C4-2B (cell line): ENCODE measurements around the gene FHOD3.

Experiments
- ZFX ChIP-seq: fragments of 450-650 bp; IDR thresholded peaks from 2 replicates; pipeline ENCODE4 v1.6.1; 2017
- TF ChIP-seq, protein P1 (sequence below): fragments of 450-650 bp; conservative IDR thresholded peaks from 2 replicates; pipeline ENCODE4 v1.5.1; 2017; ENCODE audit warnings: mild to moderate bottlenecking

- TF ChIP-seq, protein P1, sequence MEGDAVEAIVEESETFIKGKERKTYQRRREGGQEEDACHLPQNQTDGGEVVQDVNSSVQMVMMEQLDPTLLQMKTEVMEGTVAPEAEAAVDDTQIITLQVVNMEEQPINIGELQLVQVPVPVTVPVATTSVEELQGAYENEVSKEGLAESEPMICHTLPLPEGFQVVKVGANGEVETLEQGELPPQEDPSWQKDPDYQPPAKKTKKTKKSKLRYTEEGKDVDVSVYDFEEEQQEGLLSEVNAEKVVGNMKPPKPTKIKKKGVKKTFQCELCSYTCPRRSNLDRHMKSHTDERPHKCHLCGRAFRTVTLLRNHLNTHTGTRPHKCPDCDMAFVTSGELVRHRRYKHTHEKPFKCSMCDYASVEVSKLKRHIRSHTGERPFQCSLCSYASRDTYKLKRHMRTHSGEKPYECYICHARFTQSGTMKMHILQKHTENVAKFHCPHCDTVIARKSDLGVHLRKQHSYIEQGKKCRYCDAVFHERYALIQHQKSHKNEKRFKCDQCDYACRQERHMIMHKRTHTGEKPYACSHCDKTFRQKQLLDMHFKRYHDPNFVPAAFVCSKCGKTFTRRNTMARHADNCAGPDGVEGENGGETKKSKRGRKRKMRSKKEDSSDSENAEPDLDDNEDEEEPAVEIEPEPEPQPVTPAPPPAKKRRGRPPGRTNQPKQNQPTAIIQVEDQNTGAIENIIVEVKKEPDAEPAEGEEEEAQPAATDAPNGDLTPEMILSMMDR: no peak
- TF ChIP-seq ZFX: no peak
Measured at GRCh38 chr18:36311026-36311570, 13.6 kb downstream of the FHOD3 start.
